Loucy (cell line): ENCODE measurements around the gene WLS.

Source experiments
- EZH2phosphoT487 ChIP-seq: fragments of 200-600 bp; IDR thresholded peaks from 2 replicates; pipeline ENCODE4 v1.6.1; 2018; ENCODE audit warnings: antibody characterized with exemption, mild to moderate bottlenecking, moderate library complexity, borderline replicate concordance
- TF ChIP-seq, protein P1 (sequence below): fragments of 200-600 bp; sonication (generic); conservative IDR thresholded peaks from 2 replicates; pipeline ENCODE4 v1.5.1; 2014; ENCODE audit warnings: mild to moderate bottlenecking, antibody characterized with exemption, low read length

DNA sequence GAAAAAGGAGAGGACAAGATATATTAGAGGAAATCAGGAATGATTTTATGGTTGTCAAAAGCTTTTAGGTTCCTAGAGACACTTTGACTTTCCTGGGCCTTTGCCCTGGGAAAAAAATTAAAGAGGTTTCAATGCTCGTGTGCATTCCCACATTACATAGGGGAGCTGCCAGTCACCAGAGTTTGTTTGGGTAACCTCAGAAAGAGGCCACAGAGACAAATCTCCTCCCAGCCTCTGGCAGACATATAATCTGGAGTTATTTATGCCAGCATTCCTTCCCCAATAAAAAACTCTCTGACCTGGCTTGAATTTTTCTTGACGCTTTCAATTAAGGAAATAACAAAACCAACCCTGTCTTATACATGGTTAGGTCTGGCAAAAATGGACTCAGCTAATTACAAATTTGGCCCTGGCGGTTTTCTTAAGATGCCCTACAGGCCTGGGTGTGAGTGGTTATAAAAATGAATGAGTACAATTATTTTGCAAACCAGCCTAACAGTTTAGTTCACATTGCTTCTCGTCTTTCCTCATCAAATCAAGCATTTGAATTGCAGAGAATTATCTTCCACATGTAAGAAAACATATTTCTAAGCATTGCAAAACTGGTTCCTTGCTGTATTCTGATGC lies 63.7 kb downstream of the WLS start:
- TF ChIP-seq, protein P1, sequence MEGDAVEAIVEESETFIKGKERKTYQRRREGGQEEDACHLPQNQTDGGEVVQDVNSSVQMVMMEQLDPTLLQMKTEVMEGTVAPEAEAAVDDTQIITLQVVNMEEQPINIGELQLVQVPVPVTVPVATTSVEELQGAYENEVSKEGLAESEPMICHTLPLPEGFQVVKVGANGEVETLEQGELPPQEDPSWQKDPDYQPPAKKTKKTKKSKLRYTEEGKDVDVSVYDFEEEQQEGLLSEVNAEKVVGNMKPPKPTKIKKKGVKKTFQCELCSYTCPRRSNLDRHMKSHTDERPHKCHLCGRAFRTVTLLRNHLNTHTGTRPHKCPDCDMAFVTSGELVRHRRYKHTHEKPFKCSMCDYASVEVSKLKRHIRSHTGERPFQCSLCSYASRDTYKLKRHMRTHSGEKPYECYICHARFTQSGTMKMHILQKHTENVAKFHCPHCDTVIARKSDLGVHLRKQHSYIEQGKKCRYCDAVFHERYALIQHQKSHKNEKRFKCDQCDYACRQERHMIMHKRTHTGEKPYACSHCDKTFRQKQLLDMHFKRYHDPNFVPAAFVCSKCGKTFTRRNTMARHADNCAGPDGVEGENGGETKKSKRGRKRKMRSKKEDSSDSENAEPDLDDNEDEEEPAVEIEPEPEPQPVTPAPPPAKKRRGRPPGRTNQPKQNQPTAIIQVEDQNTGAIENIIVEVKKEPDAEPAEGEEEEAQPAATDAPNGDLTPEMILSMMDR: no peak
- no peak for TF ChIP-seq EZH2phosphoT487
